Hepatic stellate cell (primary cell): Measurements from ENCODE around the gene CAMLG.
"Not testable (repeated sequence)": the region's sequence is repeated elsewhere in the genome, so short reads cannot be mapped to it uniquely, and the experiment has no call there.

ENCODE experiments used
- DNase-seq: peaks from one replicate; pipeline ENCODE4 v3.0.0; 2011; ENCODE audit warnings: low spot score

CAMLG gene

DNA sequence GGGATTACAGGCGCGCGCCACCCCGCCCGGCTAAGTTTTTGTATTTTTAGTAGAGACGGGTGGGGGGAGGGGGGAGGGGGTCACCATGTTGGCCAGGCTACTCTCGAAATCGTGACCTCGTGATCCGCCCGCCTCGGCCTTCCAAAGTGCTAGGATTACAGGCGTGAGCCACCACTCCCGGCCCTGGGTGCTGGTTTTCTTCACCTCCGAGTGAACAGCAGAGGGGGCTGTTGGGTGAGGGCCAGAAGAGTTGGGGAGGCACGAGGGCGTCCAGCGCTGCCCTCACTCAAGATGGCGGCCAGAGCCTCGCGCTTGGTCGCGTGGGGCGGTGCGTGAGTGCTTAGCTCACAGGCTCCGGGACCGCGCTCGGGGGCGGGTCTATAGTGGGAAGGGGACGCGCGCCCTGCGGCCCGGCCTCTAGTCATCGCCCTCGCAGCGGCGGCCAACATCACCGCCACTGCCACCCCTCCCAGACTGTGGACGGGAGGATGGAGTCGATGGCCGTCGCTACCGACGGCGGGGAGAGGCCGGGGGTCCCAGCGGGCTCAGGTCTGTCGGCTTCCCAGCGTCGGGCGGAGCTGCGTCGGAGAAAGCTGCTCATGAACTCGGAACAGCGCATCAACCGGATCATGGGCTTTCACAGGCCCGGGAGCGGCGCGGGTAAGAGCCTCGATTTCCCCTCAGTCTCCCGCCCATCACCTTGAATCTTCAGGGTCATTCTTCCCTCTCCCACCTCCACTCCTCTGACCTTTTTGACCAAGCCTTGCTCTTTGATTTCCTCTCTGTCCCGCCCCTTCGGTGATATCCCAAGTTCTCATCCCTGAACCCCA is at the start of gene CAMLG:
TSS of gene CAMLG (plus strand) at position 416 of the 830 bp plus-strand sequence. CDS start at position 489, 73 bp downstream.
- DNase-seq = peak; percentile 92

DNA sequence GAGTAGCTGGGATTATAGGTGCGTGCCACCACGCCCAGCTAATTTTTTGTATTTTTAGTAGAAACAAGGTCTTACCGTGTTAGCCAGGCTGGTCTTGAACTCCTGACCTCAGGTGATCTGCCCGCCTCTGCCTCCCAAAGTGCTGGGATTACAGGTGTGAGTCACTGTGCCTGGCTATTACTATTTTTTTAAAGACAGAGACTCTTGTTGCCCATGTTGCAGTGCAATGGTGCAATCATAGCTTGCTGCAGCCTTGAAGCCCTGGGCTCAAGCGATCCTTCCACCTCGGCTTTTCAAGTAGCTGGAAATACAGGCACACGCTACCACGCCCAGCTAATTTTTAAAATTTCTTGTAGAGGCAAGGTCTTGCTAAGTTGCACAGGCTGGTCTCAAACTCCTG is 48.2 kb upstream of the CAMLG start:
- not testable (repeated sequence) for DNase-seq

- no peak for DNase-seq
Observed at GRCh38 chr5:134692722-134693121, 45.6 kb upstream of the CAMLG start.

GRCh38 chr5:134708301-134708700 is 30.0 kb upstream of the CAMLG start:
- no peak for DNase-seq

- no peak for DNase-seq
Observed at GRCh38 chr5:134714120-134714519, 24.2 kb upstream of the CAMLG start.

DNA sequence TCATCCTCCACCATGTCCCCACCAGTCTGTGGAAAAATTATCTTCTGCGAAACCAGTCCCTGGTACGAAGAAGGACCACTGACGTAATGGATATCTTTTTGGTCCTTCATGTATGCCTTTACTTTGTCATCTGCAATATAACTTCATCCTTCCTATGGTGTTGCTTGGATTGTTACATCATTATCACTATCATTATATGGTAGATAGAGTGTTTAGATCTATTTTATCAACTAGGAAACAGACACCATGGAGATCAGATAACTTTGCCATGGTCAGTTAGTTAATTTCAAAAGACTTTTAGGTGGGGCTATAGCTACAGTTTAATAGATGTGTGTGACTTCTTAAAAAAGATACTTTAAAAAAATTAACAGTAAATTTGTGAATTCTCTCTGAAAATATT is 23.8 kb upstream of the CAMLG start:
- no peak for DNase-seq

DNA sequence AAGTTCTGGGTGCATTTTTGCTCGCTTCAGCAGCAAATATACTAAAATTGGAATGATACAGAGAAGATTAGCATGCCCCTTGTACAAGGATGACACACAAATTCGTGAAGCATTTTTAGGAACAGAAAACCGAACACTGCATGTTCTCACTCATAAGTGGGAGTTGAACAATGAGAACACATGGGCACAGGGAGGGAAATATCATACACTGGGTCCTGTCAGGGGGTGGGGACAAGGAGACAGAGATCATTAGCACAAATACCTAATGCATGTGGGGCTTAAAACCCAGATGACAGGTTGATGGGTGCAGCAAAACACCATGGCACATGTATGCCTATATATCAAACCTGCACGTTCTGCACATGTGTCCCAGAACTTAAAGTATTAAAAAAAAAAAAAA is 22.9 kb upstream of the CAMLG start:
- DNase-seq = not testable (repeated sequence)

DNA sequence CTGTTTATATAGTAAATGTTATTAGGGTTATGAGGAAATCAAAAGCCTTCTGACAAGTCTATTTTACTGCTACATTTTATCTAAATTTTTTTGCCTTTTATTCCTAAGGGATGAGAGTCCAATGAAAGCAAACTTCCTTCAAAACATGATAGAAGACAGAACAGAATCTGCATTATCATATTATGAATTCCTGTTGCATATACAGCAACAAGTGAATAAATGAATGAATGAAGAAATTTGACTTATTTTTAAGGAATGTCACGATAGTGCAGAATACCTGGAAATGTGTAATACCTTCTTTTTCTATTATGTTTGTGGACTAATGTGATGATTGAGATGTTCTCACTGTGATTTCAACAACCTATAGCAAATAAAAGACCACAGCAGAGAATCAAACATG is 13.5 kb upstream of the CAMLG start:
- no peak for DNase-seq

DNA sequence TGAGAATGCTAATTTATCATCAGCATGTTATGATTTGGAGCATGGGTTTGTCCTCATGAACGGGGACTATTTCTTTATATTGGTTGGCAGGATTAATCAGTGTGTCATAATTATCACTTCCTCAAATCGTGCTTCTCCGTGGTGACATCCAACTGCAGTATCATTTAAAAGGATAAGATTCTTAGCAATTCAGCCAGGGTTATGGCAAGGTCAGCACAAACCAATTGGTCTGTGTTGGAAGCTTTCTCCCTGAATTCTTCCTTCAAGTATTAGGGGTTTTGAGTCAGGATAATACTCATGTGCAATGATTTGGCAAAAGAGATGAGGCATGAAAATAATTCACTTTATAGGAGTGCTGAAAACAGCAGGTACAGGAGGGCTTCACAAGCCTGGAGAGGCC is 5.5 kb upstream of the CAMLG start:
- DNase-seq = no peak

GRCh38 chr5:134735243-134735642 is 3.1 kb upstream of the CAMLG start:
- DNase-seq = no peak

- no peak for DNase-seq
Observed at GRCh38 chr5:134736173-134736812, 2.1 kb upstream of the CAMLG start.

GRCh38 chr5:134738963-134739661 is 764 bp downstream of the CAMLG start:
- DNase-seq = peak; percentile 54

- DNase-seq = no peak
Observed at GRCh38 chr5:134741052-134741451, 2.7 kb downstream of the CAMLG start.

DNA sequence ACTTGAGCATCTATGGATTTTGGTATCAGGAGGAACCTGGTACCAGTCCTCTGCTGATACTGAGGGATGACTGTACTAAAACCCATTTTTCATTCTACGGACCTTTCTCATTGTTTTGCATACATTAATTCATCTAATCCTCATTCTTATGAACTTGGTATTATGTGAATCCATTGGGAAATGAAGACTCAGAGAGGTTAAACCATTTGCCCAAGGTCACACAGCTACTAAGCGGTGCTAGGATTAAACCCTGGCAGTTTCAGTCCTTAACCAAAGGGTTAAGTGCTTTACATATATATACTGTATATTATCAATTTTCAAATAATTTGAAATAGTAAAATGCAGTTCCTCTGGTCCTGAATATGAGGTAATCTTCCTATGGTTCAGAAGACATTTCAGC is 3.8 kb downstream of the CAMLG start:
- no peak for DNase-seq

DNA sequence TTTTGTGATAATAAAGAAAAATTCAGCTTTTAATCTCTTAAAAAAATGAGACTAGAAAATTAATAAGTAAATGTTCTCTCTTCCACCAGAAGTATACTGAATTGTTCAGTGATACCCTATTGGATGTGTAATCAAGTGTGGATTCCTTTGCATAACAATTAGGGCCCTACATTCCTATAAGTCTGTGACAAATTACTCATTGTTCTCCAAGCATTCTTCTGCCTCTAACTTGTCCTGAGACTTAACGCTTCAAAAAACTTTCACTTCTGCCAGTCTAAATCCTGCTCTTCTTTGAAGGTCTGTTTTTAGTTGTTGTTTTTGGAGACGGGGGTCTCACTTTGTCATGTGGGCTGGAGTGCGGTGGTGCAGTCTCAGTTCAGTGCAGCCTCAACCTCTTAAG is 11.1 kb downstream of the CAMLG start:
- DNase-seq = no peak

GRCh38 chr5:134758176-134758503 is 19.8 kb downstream of the CAMLG start:
- DNase-seq = no peak

GRCh38 chr5:134758504-134759341 is 20.4 kb downstream of the CAMLG start, which contains the start of gene DDX46:
Gene DDX46, plus strand, starts transcription at chr5:134758779. Its CDS starts 160 bp downstream, at chr5:134758939.
- DNase-seq = peak; percentile 91

DNA sequence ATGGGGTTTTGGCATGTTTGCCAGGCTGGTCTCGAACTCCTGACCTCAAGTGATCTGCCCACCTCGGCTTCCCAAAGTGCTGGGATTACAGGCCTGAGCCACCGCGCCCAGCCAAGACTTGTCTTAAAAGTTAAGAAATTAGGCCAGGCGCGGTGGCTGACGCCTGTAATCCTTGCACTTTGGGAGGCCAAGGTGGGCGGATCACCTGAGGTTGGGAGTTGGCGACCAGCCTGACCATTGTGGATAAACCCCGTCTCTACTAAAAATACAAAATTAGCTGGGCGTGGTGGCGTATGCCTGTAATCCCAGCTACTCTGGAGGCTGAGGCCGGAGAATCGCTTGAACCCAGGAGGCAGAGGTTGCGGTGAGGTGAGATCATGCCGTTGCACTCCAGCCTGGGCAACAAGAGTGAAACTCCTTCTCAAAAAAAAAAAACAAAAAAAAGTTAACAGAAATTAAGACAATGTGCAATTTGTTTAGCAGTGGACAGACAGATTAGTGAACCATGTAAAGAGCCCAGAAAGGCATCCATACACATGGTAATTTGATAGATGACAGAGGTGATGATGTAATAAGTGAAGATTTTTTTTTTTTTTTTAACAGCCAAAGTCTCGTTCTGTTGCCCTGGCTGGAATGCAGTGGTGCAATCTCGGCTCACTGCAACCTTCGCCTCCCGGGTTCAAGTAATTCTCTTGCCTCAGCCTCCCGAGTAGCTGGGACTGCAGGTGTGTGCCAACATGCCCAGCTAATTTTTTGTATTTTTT is 29.4 kb downstream of the CAMLG start:
- DNase-seq = not testable (repeated sequence)

DNA sequence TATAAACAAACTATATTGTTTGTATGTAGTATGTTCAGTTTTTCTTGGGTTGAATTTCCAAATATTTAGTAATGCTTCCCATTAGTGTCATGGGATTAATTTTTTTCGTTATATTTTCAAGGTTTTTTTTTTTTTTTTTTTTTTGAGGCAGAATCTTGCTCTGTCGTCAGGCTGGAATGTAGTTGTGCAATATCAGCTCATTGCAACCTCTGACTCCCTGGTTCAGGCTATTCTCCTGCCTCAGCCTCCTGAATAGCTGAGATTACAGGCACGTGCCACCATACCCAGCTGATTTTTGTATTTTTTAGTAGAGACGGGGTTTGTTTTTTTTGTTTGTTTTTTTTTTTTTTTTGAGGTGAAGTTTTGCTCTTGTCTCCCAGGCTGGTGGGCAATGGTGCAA is 30.9 kb downstream of the CAMLG start:
- no peak for DNase-seq

DNA sequence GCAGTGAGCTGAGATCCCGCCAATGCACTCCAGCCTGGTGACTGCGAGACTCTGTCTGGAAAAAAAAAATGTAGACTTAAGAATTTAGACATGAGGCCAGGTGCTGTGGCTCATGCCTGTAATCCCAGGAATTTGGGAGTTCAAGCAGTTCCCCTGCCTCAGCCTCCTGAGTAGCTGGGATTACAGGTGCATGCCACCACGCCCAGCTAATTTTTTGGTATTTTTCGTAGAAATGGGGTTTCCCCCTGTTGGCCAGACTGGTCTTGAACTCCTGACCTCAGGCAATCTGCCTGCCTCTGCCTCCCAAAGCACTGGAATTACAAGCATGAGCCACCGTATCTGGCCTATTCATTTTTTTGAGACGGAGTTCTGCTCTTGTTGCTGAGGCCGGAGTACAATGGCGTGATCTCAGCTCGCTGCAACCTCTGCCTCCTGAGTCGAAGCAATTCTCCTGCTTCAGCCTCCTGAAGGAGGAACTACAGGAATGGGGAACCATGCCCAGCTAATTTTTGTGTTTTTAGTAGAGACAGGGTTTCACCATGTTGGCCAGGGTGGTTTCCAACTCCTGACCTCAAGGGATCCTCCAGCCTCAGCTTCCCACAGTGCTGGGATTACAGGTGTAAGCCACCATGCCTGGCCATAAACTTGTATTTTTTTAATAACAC is 34.2 kb downstream of the CAMLG start:
- DNase-seq = no peak

DNA sequence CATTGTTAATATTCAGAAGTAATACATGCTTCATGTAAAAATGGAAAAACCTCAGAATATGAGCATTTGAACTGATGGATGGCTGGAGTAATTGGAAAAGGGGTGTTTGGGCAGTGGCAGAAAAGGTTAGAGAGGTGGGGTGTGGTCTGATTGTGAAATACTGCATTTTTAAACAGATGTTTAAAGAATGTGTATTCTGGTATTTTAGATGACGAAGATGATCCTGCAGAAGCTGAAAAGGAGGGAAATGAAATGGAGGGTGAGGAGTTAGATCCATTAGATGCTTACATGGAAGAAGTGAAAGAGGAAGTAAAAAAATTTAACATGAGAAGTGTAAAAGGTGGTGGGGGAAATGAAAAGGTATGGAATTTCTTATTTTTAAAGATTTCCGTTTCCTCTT is 39.0 kb downstream of the CAMLG start:
- no peak for DNase-seq
